Astrocyte of the cerebellum (primary cell): ENCODE measurements around the gene KIF3C.

Experiments
- DNase-seq: peaks from one replicate; pipeline ENCODE4 v3.0.0-alpha.2; 2011; ENCODE audit warnings: low read depth
- H3K4me3 ChIP-seq: 2 replicates; pipeline ENCODE4 v1.5.1; 2011; ENCODE audit warnings: mild to moderate bottlenecking, low read depth, low read length, moderate library complexity
- in situ Hi-C: cut with HindIII; loops from 2 replicates; pipeline ENCODE4 v1.10.0; 2017; ENCODE audit warnings: low sequenced_read_pairs
- TF ChIP-seq, protein P1 (sequence below): IDR thresholded peaks from 2 replicates; pipeline ENCODE4 v1.5.1; 2012; ENCODE audit warnings: low read length, low read depth, moderate library complexity, mild to moderate bottlenecking; ENCODE audit errors: missing control alignments

Gene KIF3C

DNA sequence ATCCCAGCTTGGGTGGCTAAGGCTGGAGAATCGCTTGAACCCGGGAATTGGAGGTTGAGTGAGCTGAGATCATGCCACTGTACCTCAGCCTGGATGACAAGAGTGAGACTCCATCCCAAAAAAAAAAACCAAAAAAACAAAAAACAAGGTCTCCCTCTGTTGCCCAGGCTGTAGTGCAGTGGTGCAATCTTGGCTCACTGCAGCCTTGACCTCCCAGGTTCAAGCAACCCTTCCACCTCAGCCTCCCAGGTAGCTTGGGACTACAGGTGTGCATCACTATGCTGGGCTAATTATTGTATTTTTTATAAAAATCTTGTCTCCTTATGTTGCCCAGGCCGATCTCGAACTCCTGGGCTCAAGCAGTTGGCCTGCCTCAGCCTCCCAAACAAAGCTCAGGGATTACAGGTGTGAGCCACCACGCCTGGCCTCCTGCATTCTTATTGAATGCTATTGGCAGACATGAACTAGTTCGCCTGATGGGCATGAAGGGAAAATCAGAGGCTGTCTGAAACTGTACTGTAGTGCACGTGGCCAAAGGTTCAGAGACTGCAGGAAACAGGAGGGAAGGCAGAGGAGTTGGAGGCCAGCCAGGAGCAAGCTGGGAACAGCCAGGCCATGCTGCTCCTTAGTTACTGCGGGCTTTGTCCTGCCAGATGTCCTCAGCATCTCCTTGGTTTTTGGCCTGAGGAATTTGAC, 88.0 kb downstream of the KIF3C start:
- TF ChIP-seq, protein P1, sequence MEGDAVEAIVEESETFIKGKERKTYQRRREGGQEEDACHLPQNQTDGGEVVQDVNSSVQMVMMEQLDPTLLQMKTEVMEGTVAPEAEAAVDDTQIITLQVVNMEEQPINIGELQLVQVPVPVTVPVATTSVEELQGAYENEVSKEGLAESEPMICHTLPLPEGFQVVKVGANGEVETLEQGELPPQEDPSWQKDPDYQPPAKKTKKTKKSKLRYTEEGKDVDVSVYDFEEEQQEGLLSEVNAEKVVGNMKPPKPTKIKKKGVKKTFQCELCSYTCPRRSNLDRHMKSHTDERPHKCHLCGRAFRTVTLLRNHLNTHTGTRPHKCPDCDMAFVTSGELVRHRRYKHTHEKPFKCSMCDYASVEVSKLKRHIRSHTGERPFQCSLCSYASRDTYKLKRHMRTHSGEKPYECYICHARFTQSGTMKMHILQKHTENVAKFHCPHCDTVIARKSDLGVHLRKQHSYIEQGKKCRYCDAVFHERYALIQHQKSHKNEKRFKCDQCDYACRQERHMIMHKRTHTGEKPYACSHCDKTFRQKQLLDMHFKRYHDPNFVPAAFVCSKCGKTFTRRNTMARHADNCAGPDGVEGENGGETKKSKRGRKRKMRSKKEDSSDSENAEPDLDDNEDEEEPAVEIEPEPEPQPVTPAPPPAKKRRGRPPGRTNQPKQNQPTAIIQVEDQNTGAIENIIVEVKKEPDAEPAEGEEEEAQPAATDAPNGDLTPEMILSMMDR: no peak
- DNase-seq: peak; percentile 53
- no peak overlapping the region for H3K4me3 ChIP-seq
- in situ Hi-C loops: no loop called here

DNA sequence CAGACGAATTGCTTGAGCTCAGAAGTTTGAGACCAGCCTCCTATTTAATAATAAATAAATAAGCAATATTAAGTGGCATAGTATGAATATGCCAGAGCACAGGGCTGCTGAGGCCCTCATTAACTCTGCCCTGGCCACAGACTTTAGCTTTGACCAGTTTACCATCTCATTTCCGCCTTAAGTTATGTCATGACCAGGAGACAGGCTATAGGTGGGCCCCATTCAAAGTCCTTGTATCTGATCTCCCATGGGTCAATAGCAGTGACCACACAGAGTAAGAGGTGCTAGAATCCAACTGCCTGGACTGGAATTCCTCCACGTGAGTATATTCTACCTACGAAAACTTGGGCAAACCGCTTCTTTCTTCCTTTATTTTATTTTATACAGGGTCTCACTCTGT, 90.6 kb downstream of the KIF3C start:
- TF ChIP-seq, protein P1: no peak
- in situ Hi-C loops: no loop called here

DNA sequence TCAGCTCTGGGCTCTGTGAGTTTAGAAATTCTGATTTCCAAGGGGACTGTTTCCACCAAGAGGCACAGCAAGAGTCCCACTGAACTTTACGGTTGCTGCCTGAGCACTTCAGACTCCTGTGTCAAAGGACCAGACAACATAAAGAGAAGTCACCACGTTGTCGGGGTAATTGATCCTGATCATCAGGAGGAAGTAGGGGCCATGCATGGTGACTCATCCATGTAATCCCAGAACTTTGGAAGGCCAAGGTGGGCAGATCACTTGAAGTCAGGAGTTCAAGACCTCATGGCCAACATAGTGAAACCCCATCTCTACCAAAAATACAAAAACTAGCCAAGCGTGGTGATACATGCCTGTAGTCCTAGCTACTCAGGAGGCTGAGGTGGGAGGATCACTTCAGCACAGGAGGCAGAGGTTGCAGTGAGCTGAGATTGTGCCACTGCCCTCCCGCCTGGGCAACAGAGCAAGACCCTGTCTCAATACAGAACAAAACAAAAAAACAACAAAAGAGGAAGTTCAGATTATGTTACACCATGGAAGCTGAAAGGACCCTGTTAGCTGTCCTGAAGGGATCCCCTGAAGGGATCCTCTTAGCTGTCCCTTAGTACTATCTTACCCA, 94.6 kb downstream of the KIF3C start:
- TF ChIP-seq, protein P1: no peak
- no peak overlapping the region for H3K4me3 ChIP-seq
- in situ Hi-C loops: no loop called here
- DNase-seq: no peak

More for the DNA sequence above, 90.6 kb downstream of the KIF3C start:
- no peak for DNase-seq
- no peak overlapping the region for H3K4me3 ChIP-seq

DNA sequence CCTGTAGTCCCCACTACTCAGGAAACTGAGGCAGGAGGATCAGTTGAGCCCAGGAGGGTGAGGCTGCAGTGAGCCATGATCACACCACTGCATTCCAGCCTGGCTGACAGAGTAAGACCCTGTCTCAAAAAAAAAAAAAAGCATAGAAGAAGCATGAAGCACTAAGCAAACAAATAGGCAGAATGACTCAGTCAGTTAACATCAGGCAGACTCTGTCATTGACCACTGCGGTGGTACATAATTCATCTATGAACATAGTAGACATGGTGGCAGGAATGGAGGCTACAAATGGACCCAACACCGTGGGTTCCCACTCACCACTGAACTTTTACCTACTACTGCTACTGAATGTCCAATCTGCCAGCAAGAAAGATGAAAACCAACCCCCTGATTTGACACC, 96.4 kb downstream of the KIF3C start:
- in situ Hi-C loops: no loop called here
- peak; percentile 36 for DNase-seq
- TF ChIP-seq, protein P1: no peak
- H3K4me3 ChIP-seq: no peak overlapping the region

DNA sequence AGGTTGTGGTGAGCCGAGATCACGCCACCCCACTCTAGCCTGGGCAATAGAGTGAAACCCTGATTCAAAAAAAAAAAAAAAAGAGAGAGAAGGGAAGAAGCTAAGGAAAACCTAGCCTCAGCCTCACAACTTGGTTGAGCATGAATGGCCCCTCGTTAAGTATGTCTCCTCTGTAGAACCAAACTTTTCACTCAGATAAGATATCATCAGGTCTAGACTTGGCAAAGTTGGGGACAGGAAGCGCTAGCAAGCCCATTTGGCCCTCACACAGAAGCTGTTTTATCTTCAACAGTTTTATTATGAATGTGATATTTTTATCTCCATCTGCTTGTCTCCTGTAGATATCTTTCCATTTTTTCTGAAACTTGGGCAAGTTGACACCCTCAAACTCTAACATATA, 100.5 kb downstream of the KIF3C start:
- no peak for DNase-seq
- in situ Hi-C loops: no loop called here
- H3K4me3 ChIP-seq: no peak overlapping the region
- TF ChIP-seq, protein P1: no peak

DNA sequence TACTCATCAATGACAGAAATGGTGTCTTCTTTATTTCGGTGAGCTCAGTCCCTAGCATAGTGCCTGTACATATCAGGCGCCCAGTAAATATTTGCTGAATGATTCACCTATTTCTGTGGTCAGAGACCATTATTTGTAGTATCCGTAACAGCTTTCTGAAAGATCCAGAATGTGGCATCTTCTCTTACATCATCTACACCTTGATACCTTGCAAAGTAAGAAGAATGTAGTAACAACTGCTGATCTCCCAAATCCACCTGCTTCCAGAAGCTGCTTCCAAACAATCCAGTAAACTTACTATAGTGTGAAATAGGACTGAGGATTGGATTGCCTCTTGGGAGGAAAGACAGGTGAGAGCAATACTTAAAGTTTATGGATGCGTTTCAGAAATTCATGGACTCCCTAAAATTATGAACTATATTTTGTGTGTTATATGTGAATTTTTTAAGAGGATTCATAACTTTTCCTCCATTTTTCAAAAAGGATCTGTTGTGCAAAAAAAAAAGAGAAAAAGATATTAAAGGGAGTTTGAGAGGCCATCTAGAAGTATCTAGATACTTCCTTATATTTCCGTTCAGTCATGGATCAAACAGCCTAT, 103.1 kb downstream of the KIF3C start:
- in situ Hi-C loops: no loop called here
- TF ChIP-seq, protein P1: no peak
- peak overlapping the region; percentile 97 for H3K4me3 ChIP-seq
- DNase-seq: no peak
